HS-27A (cell line): ENCODE results near the gene ACSL4.
"Not testable (repeated sequence)": the region's sequence is repeated elsewhere in the genome, so short reads cannot be mapped to it uniquely, and the experiment has no call there.

Source experiments
- DNase-seq: peaks from one replicate; pipeline ENCODE4 v3.0.0-alpha.2; 2012; ENCODE audit warnings: low read depth, missing footprints

The ACSL4 gene

GRCh38 chrX:109732807-109733612 is at the start of gene ACSL4:
Gene ACSL4 (minus strand): TSS chrX:109733257. CDS start chrX:109683363, 49,894 bp downstream.
- DNase-seq: no peak

GRCh38 chrX:109777749-109778148 is 44.7 kb upstream of the ACSL4 start:
- DNase-seq: no peak

GRCh38 chrX:109776986-109777385 is 43.9 kb upstream of the ACSL4 start:
- DNase-seq: no peak

- no peak for DNase-seq
Observed at GRCh38 chrX:109776432-109776831, 43.4 kb upstream of the ACSL4 start.

GRCh38 chrX:109775386-109775785 is 42.3 kb upstream of the ACSL4 start:
- no peak for DNase-seq

- DNase-seq: peak; percentile 41
Observed at GRCh38 chrX:109774706-109775105, 41.6 kb upstream of the ACSL4 start.

GRCh38 chrX:109774136-109774535 is 41.1 kb upstream of the ACSL4 start:
- DNase-seq: no peak

- no peak for DNase-seq
Observed at GRCh38 chrX:109773374-109773773, 40.3 kb upstream of the ACSL4 start.

- no peak for DNase-seq
Observed at GRCh38 chrX:109770780-109771179, 37.7 kb upstream of the ACSL4 start.

GRCh38 chrX:109760922-109761250 is 27.8 kb upstream of the ACSL4 start:
- DNase-seq: no peak

GRCh38 chrX:109760209-109760921 is 27.3 kb upstream of the ACSL4 start:
- no peak for DNase-seq

- no peak for DNase-seq
Observed at GRCh38 chrX:109753256-109753655, 20.2 kb upstream of the ACSL4 start.

- no peak for DNase-seq
Observed at GRCh38 chrX:109751698-109752097, 18.6 kb upstream of the ACSL4 start.

GRCh38 chrX:109749207-109749606 is 16.1 kb upstream of the ACSL4 start:
- no peak for DNase-seq

- DNase-seq: no peak
Observed at GRCh38 chrX:109747681-109748080, 14.6 kb upstream of the ACSL4 start.

GRCh38 chrX:109742722-109743121 is 9.7 kb upstream of the ACSL4 start:
- no peak for DNase-seq

- not testable (repeated sequence) for DNase-seq
Observed at GRCh38 chrX:109740896-109741295, 7.8 kb upstream of the ACSL4 start.

- no peak for DNase-seq
Observed at GRCh38 chrX:109740433-109740809, 7.4 kb upstream of the ACSL4 start.

- DNase-seq: no peak
Observed at GRCh38 chrX:109739625-109740432, 6.8 kb upstream of the ACSL4 start.

GRCh38 chrX:109735202-109735744 is 2.2 kb upstream of the ACSL4 start:
- DNase-seq: no peak

GRCh38 chrX:109733613-109734083 is 591 bp upstream of the ACSL4 start:
- no peak for DNase-seq
